Endothelial cell of hepatic sinusoid (primary cell): Measurements from ENCODE around the gene GASK1B.

Source experiments
- in situ Hi-C: cut with HindIII; loops from 2 replicates; pipeline ENCODE4 v1.10.0; 2017; ENCODE audit warnings: low sequenced_read_pairs

The GASK1B gene

GRCh38 chr4:158155656-158156356 is 17.0 kb downstream of the GASK1B start:
- in situ Hi-C loops, result no loop called here

- in situ Hi-C loops, result no loop called here
These were observed 25.7 kb downstream of the GASK1B start for GRCh38 chr4:158147151-158147550.

- in situ Hi-C loops, result no loop called here
These were observed 26.1 kb downstream of the GASK1B start for GRCh38 chr4:158146736-158147135.

- in situ Hi-C loops, result no loop called here
These were observed 33.7 kb downstream of the GASK1B start for GRCh38 chr4:158139086-158139485.

- in situ Hi-C loops, result no loop called here
These were observed 38.6 kb downstream of the GASK1B start for GRCh38 chr4:158134222-158134621.

GRCh38 chr4:158133551-158133950 is 39.3 kb downstream of the GASK1B start:
- in situ Hi-C loops, result no loop called here

- in situ Hi-C loops, result no loop called here
These were observed 41.8 kb downstream of the GASK1B start for GRCh38 chr4:158131027-158131426.

- in situ Hi-C loops, result no loop called here
These were observed 42.6 kb downstream of the GASK1B start for GRCh38 chr4:158130204-158130603.

- in situ Hi-C loops, result no loop called here
These were observed 43.1 kb downstream of the GASK1B start for GRCh38 chr4:158129694-158130093.

- in situ Hi-C loops, result no loop called here
These were observed 44.3 kb downstream of the GASK1B start for GRCh38 chr4:158128540-158128939.

- in situ Hi-C loops, result no loop called here
These were observed 47.5 kb downstream of the GASK1B start for GRCh38 chr4:158125310-158125709.
